ENCODE results near the gene DBNDD2.

- TF ChIP-seq CTCF (IDR thresholded peaks at IDR 0.05) (no peak), POLR2A (IDR thresholded peaks at IDR 0.05) (no peak)
Observed at GRCh38 chr20:45390931-45391330, 17.2 kb upstream of the DBNDD2 start.
